ENCODE data around the gene FDX2. TPM values are rescaled to one million over a fixed set of nuclear protein-coding genes. Genes with fewer than 3 reads are reported as not detected.
"Not testable (repeated sequence)": the region's sequence is repeated elsewhere in the genome, so short reads cannot be mapped to it uniquely, and the experiment has no call there.

Gene FDX2
- total RNA-seq, 3 donors from 2014 or later = 7.9 to 15.1 (median 9.7) TPM

GRCh38 chr19:10284960-10285278 lies 30.9 kb downstream of the FDX2 start:
- H3K4me1 ChIP-seq (ENCODE audit: low read depth) = peaks cover 23% of the 10 kb centered on the region

DNA sequence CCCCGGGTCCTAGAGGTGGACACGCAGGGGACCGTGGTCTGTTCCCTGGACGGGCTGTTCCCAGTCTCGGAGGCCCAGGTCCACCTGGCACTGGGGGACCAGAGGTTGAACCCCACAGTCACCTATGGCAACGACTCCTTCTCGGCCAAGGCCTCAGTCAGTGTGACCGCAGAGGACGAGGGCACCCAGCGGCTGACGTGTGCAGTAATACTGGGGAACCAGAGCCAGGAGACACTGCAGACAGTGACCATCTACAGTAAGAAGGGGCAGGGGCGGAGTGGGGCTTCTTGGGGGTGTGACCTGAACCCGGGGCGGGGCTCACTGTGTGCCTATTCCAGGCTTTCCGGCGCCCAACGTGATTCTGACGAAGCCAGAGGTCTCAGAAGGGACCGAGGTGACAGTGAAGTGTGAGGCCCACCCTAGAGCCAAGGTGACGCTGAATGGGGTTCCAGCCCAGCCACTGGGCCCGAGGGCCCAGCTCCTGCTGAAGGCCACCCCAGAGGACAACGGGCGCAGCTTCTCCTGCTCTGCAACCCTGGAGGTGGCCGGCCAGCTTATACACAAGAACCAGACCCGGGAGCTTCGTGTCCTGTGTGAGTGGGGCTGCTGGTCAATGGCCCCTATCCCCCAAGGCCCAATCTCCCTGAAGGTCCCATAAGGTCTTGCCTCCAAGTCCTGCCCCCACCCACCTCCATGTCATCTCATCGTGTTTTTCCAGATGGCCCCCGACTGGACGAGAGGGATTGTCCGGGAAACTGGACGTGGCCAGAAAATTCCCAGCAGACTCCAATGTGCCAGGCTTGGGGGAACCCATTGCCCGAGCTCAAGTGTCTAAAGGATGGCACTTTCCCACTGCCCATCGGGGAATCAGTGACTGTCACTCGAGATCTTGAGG lies 31.5 kb downstream of the FDX2 start:
- Histone ChIP-seq H3K4me3 (no peak overlapping the region), H3K9me3 (no peaks in the 10 kb centered on the region), H3K36me3 (ENCODE audit: low read depth) (no peaks in the 10 kb centered on the region), H3K4me1 (ENCODE audit: low read depth) (peaks cover 17% of the 10 kb centered on the region)
- intact Hi-C loops (cut with DNase I, micrococcal nuclease) = no loop called here
- ATAC-seq (no peak), DNase-seq (no peak)
- TF ChIP-seq CTCF (IDR thresholded peaks at IDR 0.05) = no peak

More at GRCh38 chr19:10284960-10285278, 30.9 kb downstream of the FDX2 start:
- no peaks in the 10 kb centered on the region for H3K9me3 ChIP-seq
- intact Hi-C loops (cut with DNase I, micrococcal nuclease) = no loop called here
- H3K4me3 ChIP-seq = no peak overlapping the region
- TF ChIP-seq CTCF (IDR thresholded peaks at IDR 0.05) = no peak
- no peak for DNase-seq
- H3K36me3 ChIP-seq (ENCODE audit: low read depth) = no peaks in the 10 kb centered on the region
- no peak for ATAC-seq

DNA sequence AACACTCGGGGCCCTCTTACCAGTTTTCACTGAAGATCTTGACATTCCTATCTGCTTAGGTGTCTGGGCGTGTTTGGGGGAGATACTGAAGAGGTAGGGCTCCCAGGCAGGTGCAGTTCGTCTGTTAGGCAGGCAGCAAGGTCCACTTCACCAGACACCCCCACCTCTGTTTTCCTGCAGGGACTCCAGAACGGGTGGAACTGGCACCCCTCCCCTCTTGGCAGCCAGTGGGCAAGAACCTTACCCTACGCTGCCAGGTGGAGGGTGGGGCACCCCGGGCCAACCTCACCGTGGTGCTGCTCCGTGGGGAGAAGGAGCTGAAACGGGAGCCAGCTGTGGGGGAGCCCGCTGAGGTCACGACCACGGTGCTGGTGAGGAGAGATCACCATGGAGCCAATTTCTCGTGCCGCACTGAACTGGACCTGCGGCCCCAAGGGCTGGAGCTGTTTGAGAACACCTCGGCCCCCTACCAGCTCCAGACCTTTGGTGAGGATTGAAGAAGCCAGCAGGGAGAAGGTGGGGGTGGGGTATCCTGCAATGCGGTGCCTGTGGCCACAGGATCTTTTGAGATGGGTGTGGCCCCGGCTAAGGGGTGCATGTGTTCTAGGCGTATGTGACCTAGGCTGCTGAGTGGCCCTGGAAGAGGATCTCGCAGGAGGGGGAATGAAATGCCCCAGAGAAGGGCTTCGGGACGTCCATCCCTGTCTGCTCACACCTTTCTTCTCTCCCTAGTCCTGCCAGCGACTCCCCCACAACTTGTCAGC lies 32.3 kb downstream of the FDX2 start:
- intact Hi-C loops (cut with DNase I, micrococcal nuclease) = no loop called here
- Histone ChIP-seq H3K4me3 (no peak overlapping the region), H3K36me3 (ENCODE audit: low read depth) (no peaks in the 10 kb centered on the region), H3K9me3 (no peaks in the 10 kb centered on the region), H3K4me1 (ENCODE audit: low read depth) (peaks cover 9% of the 10 kb centered on the region)
- ATAC-seq = no peak
- no peak for TF ChIP-seq CTCF (IDR thresholded peaks at IDR 0.05)
- DNase-seq = no peak

GRCh38 chr19:10282043-10282442 lies 33.8 kb downstream of the FDX2 start:
- H3K4me3 ChIP-seq; intact Hi-C loops (cut with DNase I, micrococcal nuclease); ATAC-seq; H3K36me3 ChIP-seq (ENCODE audit: low read depth); H3K9me3 ChIP-seq; H3K4me1 ChIP-seq (ENCODE audit: low read depth); DNase-seq: not testable (repeated sequence)

DNA sequence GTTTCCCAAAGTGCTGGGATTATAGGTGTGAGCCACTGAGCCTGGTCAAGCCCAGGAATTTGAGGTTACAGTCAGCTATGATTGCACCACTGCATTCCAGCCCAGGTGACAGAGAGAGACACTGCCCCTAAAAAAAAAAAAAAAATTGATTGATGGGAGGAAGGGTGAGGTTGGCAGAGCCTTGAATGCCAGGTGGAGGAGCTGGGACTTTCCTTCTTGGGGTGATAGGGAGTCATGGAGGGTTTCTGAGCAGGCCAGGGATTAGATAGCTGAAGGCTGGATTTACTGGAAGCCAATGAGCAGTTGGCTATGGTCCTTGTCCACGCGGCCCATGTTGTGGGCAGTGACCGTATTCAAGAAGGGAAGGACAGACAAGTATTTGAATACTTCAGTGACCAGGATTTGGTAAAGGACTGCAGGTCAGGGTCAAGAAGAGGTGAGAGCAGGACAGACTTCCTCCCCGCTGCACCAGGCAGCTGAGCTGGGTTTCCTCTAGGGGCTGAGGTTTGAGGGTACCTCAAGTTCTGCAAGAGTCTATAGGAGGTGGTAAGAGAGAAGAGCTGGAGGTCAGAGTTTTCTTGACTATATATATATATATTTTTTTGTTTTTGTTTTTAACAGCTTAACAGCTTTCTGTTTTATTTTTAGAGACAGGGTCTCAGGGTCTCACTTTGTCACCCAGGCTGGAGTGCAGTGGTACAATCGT lies 35.9 kb downstream of the FDX2 start:
- no peak for TF ChIP-seq CTCF (IDR thresholded peaks at IDR 0.05)
- ATAC-seq = no peak
- no peak overlapping the region for H3K4me3 ChIP-seq
- intact Hi-C loops (cut with DNase I, micrococcal nuclease) = no loop called here
- peaks cover 4% of the 10 kb centered on the region for H3K4me1 ChIP-seq (ENCODE audit: low read depth)
- no peaks in the 10 kb centered on the region for H3K36me3 ChIP-seq (ENCODE audit: low read depth)
- DNase-seq = no peak
- no peaks in the 10 kb centered on the region for H3K9me3 ChIP-seq

All from mucosa of descending colon (tissue), 3 donors.